Measurements from ENCODE around the gene STX16.
"Not testable (repeated sequence)": the region's sequence is repeated elsewhere in the genome, so short reads cannot be mapped to it uniquely, and the experiment has no call there.

Gene STX16

GRCh38 chr20:58712151-58712791 lies 61.2 kb downstream of the STX16 start:
- DNase-seq (ENCODE audit: low spot score): peak; percentile 25

DNA sequence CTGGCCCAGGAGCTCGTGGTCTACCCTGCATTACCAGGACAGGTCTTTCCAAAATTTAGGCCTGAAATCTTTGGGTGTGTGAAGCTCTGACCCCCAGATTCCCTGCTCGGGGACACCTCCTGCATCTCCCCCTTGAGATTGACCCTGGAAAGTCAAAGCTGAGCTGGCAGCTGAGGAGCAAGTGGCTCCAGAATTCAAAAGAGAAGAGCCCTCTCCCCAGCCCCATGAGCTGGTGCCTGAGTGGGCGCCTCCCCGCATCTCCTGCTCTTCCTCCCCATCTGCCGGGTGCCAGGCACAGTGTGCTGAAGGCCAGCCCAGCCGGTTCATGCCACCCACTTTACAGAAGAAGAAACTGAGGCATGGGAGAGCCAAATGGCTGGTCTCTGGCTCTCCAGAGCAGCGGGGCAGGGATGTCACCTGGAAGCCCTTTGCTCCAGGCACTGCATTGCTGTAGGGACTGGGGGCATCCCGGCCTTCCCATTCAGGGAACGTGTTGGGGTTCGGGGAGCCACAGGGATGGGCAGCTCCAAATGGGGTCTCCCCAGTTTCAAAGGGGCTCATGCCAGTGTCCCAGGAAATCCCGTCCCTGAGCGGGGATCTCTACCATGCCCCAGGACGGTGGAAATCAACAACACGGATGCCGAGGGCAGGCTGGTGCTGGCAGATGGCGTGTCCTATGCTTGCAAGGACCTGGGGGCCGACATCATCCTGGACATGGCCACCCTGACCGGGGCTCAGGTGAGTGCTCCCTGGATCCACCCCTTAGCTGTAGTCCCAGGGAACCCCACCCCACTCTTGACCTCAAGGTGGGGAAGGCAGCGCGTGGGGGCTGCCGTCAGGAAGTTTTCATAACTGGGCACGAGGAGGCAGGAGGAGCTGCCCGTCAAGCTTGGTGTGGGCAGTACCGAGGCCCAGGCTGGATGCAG lies 62.0 kb downstream of the STX16 start:
- peak; percentile 20 for DNase-seq (ENCODE audit: low spot score)

GRCh38 chr20:58713801-58714339 lies 62.8 kb downstream of the STX16 start:
- no peak for DNase-seq (ENCODE audit: low spot score)

DNA sequence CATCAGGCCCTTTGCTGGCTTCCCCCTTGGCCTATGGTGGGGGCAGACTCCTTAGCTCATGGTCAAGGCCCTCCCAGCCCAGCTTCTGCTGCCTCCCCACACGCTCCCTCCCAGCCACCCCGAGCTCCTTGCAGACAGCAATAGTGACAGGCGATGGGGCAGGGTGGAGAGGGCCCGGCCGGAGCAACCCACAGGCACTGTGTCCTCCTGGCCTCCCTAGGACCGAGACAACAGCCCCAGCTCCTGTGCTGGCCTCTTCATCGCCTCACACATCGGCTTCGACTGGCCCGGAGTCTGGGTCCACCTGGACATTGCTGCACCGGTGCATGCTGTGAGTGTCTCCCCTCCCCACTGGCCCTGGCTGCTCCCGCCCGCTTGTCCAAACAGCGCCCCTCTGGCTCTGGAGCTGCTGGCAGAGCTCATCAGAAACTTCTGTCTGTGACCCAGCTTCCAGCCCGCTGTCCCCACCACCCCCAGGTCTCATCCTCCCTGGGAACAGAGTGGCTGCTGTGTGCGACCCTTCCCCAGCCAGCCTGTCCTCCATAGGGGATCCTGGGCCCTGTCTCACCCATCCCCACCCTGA lies 63.3 kb downstream of the STX16 start:
- peak; percentile 30 for DNase-seq (ENCODE audit: low spot score)

- no peak for DNase-seq (ENCODE audit: low spot score)
Measured at GRCh38 chr20:58714923-58715351, 63.9 kb downstream of the STX16 start.

GRCh38 chr20:58715391-58715800 lies 64.3 kb downstream of the STX16 start:
- DNase-seq (ENCODE audit: low spot score): peak; percentile 30

DNA sequence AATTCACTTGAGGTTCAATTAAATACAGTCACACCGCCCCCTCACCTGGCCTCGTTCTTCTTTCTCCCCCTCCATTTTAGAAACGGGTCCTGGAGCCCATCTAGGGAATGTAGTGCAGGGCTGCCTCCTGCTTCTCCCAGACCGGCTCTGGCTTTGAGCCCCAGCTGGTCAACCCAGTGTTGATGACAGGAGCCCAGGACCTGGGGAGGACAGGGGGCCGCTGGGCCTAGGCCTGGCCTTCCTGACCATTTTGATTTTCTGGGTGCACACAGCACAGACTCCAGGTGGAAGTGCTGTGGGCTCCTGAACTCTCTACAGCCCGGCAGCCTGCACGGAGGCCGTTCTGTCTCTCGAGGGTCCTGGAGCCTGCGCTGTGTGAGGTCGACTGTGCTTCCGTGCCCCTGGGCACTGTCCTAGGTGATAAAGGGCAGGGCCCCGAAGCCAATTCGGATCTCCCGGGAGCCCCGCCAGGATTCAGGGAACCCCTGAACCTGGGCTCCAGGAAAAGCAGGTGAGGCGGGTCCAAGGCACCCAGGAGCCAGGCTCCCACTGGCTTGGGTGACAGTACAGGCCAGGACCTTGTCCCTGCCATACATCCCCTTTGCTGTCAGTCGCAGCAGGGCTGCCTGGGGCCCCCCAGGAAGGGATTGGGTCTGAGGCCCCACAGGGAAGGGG lies 64.9 kb downstream of the STX16 start:
- DNase-seq (ENCODE audit: low spot score): peak; percentile 20

DNA sequence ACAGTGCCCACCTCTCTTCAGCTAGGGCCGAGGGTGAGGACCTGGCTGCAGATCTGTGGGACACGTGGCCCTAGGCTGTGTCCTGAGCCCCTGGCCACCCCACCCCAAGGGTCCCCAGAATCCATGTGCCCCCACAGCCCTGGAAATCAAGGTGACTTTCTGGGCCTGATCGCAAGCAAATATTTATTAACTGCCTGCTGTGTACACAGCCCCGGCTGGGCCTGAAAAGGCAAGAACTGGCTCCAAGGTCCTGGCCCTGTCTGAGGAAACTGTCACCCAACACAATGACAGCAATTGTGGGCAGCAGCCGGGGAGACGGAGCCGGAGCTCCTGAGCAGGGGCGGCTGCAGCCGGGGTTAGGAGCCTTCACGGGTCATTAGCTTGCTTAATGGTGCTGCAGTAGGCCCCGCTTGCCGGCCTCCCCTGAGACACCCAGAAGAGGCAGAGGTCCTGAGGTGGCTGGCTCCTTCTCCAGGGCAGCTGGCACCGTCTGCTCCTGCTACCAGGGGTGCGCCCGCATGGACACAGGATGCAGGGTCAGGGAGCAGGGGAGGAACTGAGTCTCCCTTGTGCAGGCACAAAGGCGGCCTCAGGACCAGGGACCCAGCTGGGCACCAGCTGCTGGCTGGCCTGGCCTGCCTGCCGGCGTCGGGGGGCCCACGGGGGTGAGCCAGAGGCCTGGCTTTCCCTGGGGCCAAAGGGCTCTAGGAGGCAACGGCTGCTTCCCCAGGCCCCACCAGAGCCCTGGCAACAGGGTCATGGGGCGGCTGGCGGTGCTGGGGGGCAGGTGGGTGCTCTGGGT lies 65.6 kb downstream of the STX16 start:
- peak; percentile 34 for DNase-seq (ENCODE audit: low spot score)

- DNase-seq (ENCODE audit: low spot score): peak; percentile 17
Measured at GRCh38 chr20:58717278-58718091, 66.4 kb downstream of the STX16 start.

DNA sequence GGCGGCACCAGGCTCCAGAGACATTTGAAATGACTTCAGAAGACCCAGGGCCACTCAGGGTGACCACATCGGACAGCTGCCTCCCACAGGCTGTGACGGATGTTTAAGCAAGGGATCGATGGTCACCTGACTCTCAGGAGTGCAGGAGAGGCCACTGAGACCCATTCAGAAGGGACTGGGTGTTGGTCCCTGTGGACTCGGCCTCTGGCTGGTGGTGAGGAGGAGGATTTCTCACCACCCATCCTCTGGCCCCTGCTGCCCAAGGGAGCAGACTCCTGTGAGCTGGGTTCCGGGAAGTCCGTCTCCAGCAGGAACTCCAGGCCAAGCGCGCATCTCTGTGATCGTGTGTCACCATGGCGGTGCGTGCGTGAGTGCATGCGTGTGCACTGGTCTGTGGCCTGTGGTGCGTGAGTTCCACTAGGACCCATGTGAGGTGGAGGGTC lies 67.1 kb downstream of the STX16 start:
- peak; percentile 13 for DNase-seq (ENCODE audit: low spot score)

GRCh38 chr20:58718729-58719128 lies 67.6 kb downstream of the STX16 start:
- DNase-seq (ENCODE audit: low spot score): peak; percentile 30

- DNase-seq (ENCODE audit: low spot score): peak; percentile 21
Measured at GRCh38 chr20:58719258-58719657, 68.2 kb downstream of the STX16 start.

GRCh38 chr20:58719971-58720371 lies 68.9 kb downstream of the STX16 start:
- peak; percentile 27 for DNase-seq (ENCODE audit: low spot score)

GRCh38 chr20:58720890-58721289 lies 69.8 kb downstream of the STX16 start:
- peak; percentile 5 for DNase-seq (ENCODE audit: low spot score)

DNA sequence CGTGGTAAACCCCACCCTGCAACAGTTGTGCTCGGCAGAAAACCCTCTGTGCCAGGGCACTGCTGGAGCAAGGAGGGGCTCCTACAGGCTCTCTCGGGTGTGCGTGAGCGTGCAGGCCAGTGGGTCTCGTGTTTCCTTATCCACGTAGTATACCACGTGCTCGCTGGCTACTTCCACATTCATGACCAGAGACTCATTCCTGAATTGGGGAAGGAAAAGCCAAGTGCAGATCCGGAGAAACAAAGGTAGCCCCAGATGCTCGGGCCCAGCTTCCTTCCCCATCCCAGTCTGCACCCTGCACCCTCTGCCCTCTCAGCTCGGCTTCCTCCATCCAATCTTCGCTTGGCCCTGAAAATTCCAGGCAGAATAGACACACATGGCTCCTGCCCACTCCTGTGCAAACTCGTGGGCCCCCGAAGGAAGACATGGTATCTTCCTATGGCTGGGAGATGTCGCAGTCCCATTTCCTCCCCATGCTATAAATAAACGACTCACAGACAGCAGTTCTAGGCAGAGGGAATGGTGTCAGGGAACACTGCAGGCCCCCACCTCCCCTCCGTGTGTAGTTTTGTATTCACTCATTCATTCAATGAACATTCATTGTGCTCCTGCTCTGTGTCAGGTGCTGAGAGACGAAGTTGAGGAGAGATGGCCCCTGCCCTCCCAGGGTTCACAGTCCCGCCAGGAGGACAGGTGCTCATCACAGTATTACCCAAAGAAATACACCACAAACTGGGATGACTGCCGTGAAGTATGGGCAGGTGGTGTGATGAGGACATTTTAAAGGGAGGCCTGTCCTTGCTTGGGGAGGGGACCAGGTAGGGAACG lies 71.1 kb downstream of the STX16 start:
- DNase-seq (ENCODE audit: low spot score): peak; percentile 22

DNA sequence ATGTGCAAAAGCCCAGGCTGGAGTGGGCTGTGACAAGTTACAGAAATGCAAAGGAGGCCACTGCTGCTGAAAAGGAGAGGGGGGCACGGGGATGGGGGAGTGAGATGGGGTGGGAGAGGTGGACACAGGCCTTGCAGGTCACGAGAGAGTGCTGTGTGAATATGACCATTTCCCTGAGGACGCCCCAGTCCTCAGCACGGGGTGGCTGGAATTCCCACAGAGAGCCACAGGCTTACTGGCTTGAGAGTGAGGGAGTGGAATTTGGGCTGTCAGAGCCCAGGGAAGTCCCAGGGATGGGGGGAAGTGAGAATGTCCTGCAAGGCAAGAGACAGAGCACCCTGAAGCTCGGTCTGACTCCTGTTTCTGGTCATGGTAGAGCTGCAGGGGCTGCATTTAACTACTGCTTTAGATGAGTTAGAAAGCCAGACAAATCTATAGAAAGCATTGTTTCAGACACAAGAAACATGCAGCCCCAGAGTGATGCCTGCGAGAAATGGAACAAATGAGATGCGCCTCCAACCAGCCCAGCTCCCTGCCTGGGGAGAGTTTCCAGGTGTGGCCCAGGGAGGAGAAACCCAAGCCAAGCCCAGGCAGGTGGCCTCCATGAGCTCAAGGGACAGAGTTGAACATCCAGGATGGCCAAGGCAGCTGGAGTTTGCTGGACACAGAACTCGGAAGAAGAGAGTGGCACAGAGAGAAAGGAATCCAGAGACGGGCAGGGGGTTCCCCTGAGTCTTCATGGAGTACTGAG lies 72.0 kb downstream of the STX16 start:
- DNase-seq (ENCODE audit: low spot score): peak; percentile 8

DNA sequence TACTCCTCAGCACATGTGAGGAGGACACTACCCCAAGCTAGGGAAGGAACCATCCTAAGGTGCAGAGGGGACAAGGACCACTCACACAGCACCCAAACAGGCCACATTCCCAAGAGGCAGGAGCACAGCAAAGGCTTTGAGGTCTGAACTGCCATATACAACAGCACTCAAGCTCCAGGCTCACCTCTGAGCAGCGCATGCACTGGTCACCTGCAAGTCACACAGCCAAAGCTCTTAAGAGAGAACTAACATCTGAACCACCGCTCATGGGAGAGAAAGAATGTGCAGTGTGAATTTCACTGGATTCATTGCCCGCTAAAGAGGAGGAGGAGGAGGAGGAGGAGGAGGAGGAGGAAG lies 72.5 kb downstream of the STX16 start:
- no peak for DNase-seq (ENCODE audit: low spot score)

GRCh38 chr20:58726156-58726555 lies 75.1 kb downstream of the STX16 start:
- DNase-seq (ENCODE audit: low spot score): not testable (repeated sequence)
